Erythroblast (primary cell): ENCODE data around the gene WIPF1.

Source experiments
- GATA1 ChIP-seq: IDR thresholded peaks from 2 replicates; pipeline ENCODE4 v1.6.1; 2011; ENCODE audit warnings: low read depth, mild to moderate bottlenecking, control low read depth, low read length, moderate library complexity
- POLR2A ChIP-seq: IDR thresholded peaks from 2 replicates; pipeline ENCODE4 v1.6.1; 2011; ENCODE audit warnings: mild to moderate bottlenecking, low read length

- TF ChIP-seq POLR2A, result no peak
- TF ChIP-seq GATA1, result no peak
These were observed 45.9 kb downstream of the WIPF1 start for GRCh38 chr2:174551697-174552096.
